NB4 (cell line): ENCODE measurements around the gene KRTDAP.

Experiments used
- DNase-seq: peaks from one replicate; pipeline ENCODE4 v3.0.0; 2010; ENCODE audit warnings: low read depth
- H3K4me3 ChIP-seq: one replicate; pipeline ENCODE4 v1.5.1; 2011; ENCODE audit warnings: mild to moderate bottlenecking, low read depth, low read length, moderate library complexity
- MYC ChIP-seq: IDR thresholded peaks from 2 replicates; pipeline ENCODE4 v1.6.1; 2011; ENCODE audit warnings: low read depth, low read length
- POLR2A ChIP-seq: IDR thresholded peaks from 2 replicates; pipeline ENCODE4 v1.6.1; 2011; ENCODE audit warnings: mild to moderate bottlenecking; ENCODE audit not compliant: insufficient read length; ENCODE audit errors: extremely low read depth
- TF ChIP-seq, protein P1 (sequence below): IDR thresholded peaks from one replicate; pipeline ENCODE4 v1.5.1; 2012; ENCODE audit warnings: low read depth, low read length
- TF ChIP-seq, protein P2 (sequence below): IDR thresholded peaks from 2 replicates; pipeline ENCODE4 v1.6.1; 2011; ENCODE audit warnings: low read depth, low read length

KRTDAP gene

DNA sequence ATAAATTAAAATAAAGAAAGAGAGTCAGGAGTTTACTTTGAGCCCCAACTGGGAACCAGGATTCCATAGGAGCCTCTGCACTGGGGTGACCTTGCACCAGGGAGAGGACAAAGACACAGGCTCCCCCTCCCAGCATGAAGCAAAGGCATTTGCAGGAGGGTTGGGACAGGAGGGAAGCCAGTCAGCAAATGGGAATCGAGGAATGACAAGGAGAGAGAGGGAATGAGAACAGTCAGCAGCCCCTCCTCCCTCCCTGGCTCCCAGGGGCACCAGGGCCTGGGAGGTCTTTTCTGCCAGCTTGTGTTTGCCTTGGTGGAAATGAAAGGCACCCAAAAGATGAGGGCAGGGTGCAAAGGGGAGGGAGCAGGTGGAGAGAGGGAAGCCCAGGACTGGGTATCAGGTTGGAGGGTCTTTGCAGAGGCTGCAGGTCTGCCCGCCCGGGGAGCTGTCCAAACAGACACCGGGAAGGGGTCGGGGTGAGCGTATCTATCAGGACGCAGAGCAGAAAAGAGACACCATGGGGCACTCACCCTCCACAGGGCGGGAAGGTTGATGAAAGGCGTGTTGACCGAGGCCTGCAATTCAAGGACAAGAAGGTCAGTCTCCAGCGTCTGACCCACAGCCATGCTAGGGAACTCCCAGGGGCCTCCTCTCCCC, 34.0 kb upstream of the KRTDAP start:
- TF ChIP-seq, protein P1, sequence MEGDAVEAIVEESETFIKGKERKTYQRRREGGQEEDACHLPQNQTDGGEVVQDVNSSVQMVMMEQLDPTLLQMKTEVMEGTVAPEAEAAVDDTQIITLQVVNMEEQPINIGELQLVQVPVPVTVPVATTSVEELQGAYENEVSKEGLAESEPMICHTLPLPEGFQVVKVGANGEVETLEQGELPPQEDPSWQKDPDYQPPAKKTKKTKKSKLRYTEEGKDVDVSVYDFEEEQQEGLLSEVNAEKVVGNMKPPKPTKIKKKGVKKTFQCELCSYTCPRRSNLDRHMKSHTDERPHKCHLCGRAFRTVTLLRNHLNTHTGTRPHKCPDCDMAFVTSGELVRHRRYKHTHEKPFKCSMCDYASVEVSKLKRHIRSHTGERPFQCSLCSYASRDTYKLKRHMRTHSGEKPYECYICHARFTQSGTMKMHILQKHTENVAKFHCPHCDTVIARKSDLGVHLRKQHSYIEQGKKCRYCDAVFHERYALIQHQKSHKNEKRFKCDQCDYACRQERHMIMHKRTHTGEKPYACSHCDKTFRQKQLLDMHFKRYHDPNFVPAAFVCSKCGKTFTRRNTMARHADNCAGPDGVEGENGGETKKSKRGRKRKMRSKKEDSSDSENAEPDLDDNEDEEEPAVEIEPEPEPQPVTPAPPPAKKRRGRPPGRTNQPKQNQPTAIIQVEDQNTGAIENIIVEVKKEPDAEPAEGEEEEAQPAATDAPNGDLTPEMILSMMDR = no peak
- no peak for TF ChIP-seq POLR2A
- no peak for DNase-seq
- no peak overlapping the region for H3K4me3 ChIP-seq

DNA sequence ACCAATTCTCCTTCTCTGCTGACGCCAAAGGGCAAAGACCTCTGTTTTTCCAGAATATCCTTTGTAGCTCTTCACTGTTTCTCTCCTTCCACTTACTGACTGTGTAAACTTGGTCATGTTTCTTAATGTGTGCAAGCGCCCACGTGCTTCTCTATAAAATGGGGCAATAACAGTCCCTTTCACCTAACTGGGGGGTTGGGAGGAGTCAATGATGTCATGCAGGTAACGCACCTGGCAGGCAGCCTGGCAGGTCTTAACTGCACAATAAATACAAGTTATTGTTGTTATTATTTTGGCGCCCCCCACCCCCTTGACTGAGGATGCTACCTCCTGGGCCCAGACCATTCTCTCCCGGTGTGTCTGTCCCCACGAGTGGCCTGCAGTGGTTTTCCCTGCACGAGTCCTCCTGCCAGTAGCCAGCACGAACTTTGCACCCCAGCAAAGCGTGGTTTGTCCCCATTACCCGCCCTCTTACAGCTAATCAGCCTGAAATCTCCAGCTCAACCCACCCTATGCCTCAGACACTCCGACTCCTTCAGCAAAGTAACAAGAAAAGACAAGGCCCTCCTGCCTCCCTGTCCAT, 32.6 kb upstream of the KRTDAP start:
- no peak overlapping the region for H3K4me3 ChIP-seq
- TF ChIP-seq, protein P2, sequence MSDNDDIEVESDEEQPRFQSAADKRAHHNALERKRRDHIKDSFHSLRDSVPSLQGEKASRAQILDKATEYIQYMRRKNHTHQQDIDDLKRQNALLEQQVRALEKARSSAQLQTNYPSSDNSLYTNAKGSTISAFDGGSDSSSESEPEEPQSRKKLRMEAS = no peak
- TF ChIP-seq POLR2A = no peak
- TF ChIP-seq, protein P1 = no peak
- no peak for TF ChIP-seq MYC
- DNase-seq = no peak

DNA sequence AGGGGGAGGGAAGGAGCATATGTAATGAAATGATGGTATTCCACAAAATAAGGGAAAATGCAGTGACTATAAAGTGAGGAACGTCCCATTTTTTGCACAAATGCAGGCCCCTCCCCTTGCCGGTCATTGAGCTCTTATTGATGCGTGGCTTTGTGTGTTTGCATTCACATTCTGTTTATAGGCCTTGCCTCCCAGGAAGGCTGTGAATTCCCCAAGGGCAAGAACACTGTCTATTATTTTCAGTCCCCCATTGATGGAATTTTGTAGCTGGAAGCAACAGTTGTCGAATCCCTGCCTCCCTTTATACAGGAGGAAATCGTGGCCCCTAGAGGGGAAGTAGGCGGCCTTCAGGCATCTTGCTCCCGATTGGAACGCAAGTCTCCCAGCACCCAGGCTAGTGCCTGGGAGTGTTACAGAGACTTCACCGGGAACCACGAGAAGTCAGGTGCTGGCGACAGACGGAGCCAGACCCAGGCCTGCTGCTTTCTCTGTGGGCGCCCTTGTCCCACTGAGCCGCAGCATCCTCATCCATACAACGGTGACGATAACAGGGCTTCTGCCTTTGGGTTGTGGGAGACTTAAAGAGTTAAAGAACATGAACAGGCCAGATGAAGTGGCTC, 31.0 kb upstream of the KRTDAP start:
- DNase-seq = no peak
- no peak overlapping the region for H3K4me3 ChIP-seq
- TF ChIP-seq POLR2A (no peak), MYC (no peak)
- TF ChIP-seq, protein P2 = no peak
- TF ChIP-seq, protein P1 = no peak

DNA sequence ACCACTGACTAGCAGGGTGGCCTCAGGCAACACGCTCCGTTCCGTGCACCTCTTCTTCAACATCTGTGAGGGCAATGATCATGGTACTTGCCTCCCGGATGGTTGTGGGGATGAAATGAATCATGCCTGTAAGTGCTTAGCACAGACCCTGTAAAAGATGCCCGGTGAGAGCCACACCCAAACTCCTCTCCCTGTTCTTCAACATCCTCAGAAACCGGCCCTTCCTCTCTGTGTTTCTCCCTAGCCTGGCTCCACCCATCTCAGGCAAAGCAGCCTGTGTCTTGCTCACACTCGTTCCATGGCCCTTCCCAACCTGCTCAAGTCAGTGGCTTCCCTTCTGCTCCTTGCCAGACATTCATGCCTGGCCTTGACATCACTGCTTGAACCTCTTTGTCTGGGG, 29.0 kb upstream of the KRTDAP start:
- no peak overlapping the region for H3K4me3 ChIP-seq
- DNase-seq = no peak
- TF ChIP-seq POLR2A (no peak), MYC (no peak)
- TF ChIP-seq, protein P1 = no peak
- TF ChIP-seq, protein P2 = no peak

DNA sequence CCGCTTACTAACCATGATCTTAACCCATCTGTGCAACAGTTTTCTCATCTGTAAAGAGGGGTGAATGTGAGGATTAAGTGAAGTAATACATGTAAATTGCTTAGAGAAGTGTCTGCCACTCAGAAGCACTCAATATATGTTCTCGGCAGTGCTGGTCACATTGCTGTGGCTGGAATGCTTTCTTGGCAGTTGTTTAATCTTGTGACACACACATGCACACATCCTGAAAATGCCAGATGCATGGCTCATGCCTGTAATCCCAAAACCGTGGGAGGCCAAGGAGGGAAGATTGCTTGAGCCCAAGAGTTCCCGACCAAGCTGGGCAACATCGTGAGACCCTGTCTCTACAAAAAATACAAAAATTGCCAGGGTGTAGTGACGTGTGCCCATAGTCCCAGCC, 28.0 kb upstream of the KRTDAP start:
- H3K4me3 ChIP-seq = no peak overlapping the region
- TF ChIP-seq, protein P1 = no peak
- TF ChIP-seq POLR2A (no peak), MYC (no peak)
- TF ChIP-seq, protein P2 = no peak
- DNase-seq = no peak
